Right lobe of liver (tissue), 6 donors: ENCODE results near the gene BTC. TPM values are rescaled to one million over a fixed set of nuclear protein-coding genes. Genes with fewer than 3 reads are reported as not detected.

Experiments used
- ATAC-seq, 4 donors: fragments of 200-7000 bp; cut with Tn5 transposase; one replicate each; pipeline ENCODE4 v1.9.1; 2020; ENCODE audit warnings: mild to moderate bottlenecking in 4 of 4, moderate library complexity in 4 of 4
- DNase-seq, 3 donors: peaks; one replicate each; pipeline ENCODE4 v3.0.0-alpha.2; 2020
- H3K27ac ChIP-seq, 3 donors: fragments of 200-600 bp; one replicate each; pipeline ENCODE4 v1.8.0; 2022
- H3K27me3 ChIP-seq, 2 donors: fragments of 200-600 bp; one replicate each; pipeline ENCODE4 v1.8.0; 2022
- H3K36me3 ChIP-seq, 4 donors: fragments of 200-600 bp; sonication (generic) in 1 of 4; one replicate each; pipeline versions ENCODE4 v1.5.1 to v1.8.0; 2017 to 2022; ENCODE audit warnings: control low read depth in 1 of 4
- H3K4me1 ChIP-seq, 4 donors: fragments of 200-600 bp; sonication (generic) in 1 of 4; one replicate each; pipeline versions ENCODE4 v1.5.1 to v1.8.0; 2017 to 2022; ENCODE audit warnings: control low read depth in 1 of 4
- H3K4me3 ChIP-seq, 3 donors: fragments of 200-600 bp; one replicate each; pipeline ENCODE4 v1.8.0; 2022
- H3K9me3 ChIP-seq, 4 donors: fragments of 200-600 bp; sonication (generic) in 1 of 4; one replicate each; pipeline versions ENCODE4 v1.5.1 to v1.8.0; 2017 to 2022; ENCODE audit warnings: control low read depth in 1 of 4
- POLR2A ChIP-seq: fragments of 450-650 bp; IDR thresholded peaks from one replicate; pipeline ENCODE4 v1.6.1; 2017; ENCODE audit warnings: antibody characterized with exemption, mild to moderate bottlenecking
- WGBS: methylation state at CpG from one replicate; pipeline ENCODE4 v1.1.6; 2018; ENCODE audit warnings: low coverage, low lambda C conversion rate; ENCODE audit not compliant: insufficient coverage; ENCODE audit errors: missing lambda C conversion rate; 5-methylcytosine and 5-hydroxymethylcytosine counted together
- intact Hi-C, 2 donors: fragments of 100-400 bp; cut with DNase I; formaldehyde crosslinking; loops; one replicate each; pipeline versions ENCODE4 v1.11.2 to v1.14.1; 2022
- total RNA-seq, 6 experiments: library from RNA; depleted of rRNA in 2 of 6; stranded (reverse); fragments of >200 nt in 2 of 6; fragmentation: NEBNext Ultra II Directional in 3 of 6; extraction: Animal tissue kit (Norgen Biotek cat#: 25700) in 3 of 6; gene quantifications; one replicate each; pipeline versions ENCODE4 v1.1.0 to v1.2.4, GENCODE V29; 2016 to 2023
- TF ChIP-seq, protein P1 (sequence below), 4 donors: fragments of 200-600 bp in 3 of 4; fragments of 450-650 bp in 1 of 4; IDR thresholded peaks; one replicate each; pipeline versions ENCODE4 v1.5.1 to v1.8.0; 2016 to 2022; ENCODE audit warnings: antibody characterized with exemption in 4 of 4, mild to moderate bottlenecking in 2 of 4
- donor health status: DM: no; HTN: yes; CAD: no.
- donor health status: DM: no; HTN: no; CAD: no.
- donor health status: DM: no; HTN: no; CAD: no.
- donor health status: DM: no; HTN: yes; CAD: no.
- donor health status: DM: no; HTN: yes; CAD: no.

BTC gene
- total RNA-seq, 6 experiments from 2014 or later = 0.26 to 0.95 (median 0.49) TPM

DNA sequence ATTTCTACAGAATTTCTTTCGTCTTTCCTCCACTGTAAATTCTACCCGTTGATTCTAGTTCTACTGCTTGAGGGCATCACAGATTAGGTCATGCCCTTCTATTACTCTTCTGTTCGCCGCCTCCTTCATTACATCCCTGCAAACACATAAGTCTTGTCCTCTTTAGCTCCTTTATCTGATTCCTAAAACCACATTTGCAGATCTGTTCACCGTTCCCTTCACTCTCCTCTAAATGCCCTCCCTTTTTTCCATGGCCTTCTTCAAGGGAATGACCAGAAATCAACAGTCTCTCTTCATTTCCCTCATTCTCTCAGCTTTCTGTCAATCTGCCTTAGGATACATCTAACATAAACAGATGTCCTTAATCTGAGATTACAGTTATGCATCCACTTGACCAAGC lies 43.1 kb downstream of the BTC start:
- no peak for TF ChIP-seq POLR2A
- TF ChIP-seq, protein P1, sequence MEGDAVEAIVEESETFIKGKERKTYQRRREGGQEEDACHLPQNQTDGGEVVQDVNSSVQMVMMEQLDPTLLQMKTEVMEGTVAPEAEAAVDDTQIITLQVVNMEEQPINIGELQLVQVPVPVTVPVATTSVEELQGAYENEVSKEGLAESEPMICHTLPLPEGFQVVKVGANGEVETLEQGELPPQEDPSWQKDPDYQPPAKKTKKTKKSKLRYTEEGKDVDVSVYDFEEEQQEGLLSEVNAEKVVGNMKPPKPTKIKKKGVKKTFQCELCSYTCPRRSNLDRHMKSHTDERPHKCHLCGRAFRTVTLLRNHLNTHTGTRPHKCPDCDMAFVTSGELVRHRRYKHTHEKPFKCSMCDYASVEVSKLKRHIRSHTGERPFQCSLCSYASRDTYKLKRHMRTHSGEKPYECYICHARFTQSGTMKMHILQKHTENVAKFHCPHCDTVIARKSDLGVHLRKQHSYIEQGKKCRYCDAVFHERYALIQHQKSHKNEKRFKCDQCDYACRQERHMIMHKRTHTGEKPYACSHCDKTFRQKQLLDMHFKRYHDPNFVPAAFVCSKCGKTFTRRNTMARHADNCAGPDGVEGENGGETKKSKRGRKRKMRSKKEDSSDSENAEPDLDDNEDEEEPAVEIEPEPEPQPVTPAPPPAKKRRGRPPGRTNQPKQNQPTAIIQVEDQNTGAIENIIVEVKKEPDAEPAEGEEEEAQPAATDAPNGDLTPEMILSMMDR (IDR thresholded peaks at IDR 0.05) = no peak
- no peaks in the 10 kb centered on the region for H3K4me1 ChIP-seq
- no peaks in the 10 kb centered on the region for H3K36me3 ChIP-seq
- 84% methylated on average over 5 of the region's 5 CpGs for WGBS
- DNase-seq (no peak), ATAC-seq (no peak)
- H3K4me3 ChIP-seq = no peak overlapping the region
- intact Hi-C loops = no loop called here
- no peaks in the 10 kb centered on the region for H3K9me3 ChIP-seq
- H3K27ac ChIP-seq = no peak overlapping the region
- no peaks in the 10 kb centered on the region for H3K27me3 ChIP-seq

DNA sequence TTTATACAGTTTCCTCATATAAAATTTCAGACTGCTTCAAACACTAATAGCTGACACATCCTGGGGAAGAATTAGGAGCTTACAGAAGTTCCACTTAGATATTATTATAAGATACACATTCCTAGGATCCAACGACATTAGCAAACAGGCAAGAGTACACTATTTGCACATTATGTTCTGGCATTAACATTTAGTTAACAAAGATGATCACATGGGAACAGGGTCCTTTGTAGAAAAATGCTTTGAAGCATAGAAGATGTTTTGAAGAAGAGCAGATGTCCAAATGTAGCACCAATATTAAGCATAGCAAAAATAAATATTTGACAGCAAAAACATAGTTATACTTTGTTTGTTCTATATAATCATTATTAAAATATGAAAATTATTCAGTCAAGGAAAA lies 52.1 kb downstream of the BTC start:
- 52% methylated on average over 1 of the region's 1 CpG for WGBS
- TF ChIP-seq, protein P1 (IDR thresholded peaks at IDR 0.05) = no peak
- TF ChIP-seq POLR2A = no peak
- H3K27ac ChIP-seq = no peak overlapping the region
- H3K36me3 ChIP-seq = no peaks in the 10 kb centered on the region
- DNase-seq (no peak), ATAC-seq (no peak)
- H3K4me3 ChIP-seq = no peak overlapping the region
- no peaks in the 10 kb centered on the region for H3K27me3 ChIP-seq
- no peaks in the 10 kb centered on the region for H3K4me1 ChIP-seq
- intact Hi-C loops = no loop called here
- no peaks in the 10 kb centered on the region for H3K9me3 ChIP-seq

DNA sequence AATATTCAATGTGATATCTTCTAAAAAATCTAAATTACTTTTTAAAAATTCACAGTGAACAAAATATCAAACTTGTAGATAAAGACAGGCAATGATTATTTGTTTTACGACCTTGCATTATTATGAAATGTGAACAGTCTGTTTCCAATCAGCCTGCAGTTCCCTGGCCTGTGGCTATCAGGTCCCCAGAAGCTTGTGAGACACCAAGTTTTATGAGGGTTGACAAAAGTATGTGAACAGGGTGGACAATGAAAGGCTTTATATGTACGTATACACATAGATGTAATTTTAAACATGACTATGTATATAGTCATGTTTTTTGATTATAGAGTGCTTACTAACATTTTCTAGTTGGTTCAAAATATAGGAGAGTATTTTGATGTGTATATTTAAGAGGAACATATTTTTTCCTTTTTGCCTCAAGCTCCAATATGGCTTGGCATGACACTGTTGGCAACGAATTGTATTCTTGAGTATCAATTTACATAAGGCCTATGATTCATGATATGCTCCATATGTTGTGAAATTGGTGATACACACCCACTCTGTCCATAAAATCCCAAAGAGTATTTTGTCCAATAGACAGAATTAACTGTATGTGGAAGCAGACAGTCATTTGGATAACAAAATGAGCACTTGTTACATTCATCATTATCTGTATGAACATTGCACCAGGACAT lies 55.7 kb downstream of the BTC start:
- no peak for ATAC-seq
- intact Hi-C loops = no loop called here

DNA sequence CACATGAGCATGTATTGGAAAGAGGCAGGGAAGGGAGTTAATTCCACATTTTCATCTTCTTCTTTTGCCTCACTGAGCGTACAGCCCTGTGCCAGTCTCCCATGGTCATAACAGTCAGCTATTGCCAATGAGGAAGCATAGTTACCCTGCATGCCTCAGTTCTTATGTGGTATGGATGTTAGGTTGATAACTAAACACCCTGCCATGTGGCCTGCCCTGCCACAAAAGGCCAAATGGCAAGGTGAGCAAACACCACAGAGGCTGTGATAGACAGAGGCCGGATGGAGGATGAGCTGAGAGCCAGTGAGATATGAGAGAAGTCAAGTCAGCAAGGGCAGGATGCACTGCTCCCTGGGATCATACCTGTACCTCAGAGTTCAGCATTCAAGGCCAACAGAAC lies 59.3 kb downstream of the BTC start:
- no peaks in the 10 kb centered on the region for H3K27me3 ChIP-seq
- no peak for ATAC-seq
- intact Hi-C loops = no loop called here
- 56% methylated on average over 2 of the region's 2 CpGs for WGBS
- DNase-seq = no peak
- H3K4me3 ChIP-seq = no peak overlapping the region
- no peak overlapping the region for H3K27ac ChIP-seq
- no peak for TF ChIP-seq POLR2A
- TF ChIP-seq, protein P1 (IDR thresholded peaks at IDR 0.05) = no peak
- H3K36me3 ChIP-seq = no peaks in the 10 kb centered on the region
- H3K4me1 ChIP-seq = no peaks in the 10 kb centered on the region
- no peaks in the 10 kb centered on the region for H3K9me3 ChIP-seq

More for the DNA sequence above, 55.7 kb downstream of the BTC start:
- TF ChIP-seq, protein P1 (IDR thresholded peaks at IDR 0.05) = no peak
- no peak for TF ChIP-seq POLR2A
- Histone ChIP-seq H3K27ac (no peak overlapping the region), H3K4me1 (no peaks in the 10 kb centered on the region), H3K4me3 (no peak overlapping the region), H3K27me3 (no peaks in the 10 kb centered on the region), H3K36me3 (no peaks in the 10 kb centered on the region), H3K9me3 (no peaks in the 10 kb centered on the region)
- WGBS = 57% methylated on average over 3 of the region's 3 CpGs
- DNase-seq = no peak
